ENCODE measurements around the gene ZFP69B.

DNA sequence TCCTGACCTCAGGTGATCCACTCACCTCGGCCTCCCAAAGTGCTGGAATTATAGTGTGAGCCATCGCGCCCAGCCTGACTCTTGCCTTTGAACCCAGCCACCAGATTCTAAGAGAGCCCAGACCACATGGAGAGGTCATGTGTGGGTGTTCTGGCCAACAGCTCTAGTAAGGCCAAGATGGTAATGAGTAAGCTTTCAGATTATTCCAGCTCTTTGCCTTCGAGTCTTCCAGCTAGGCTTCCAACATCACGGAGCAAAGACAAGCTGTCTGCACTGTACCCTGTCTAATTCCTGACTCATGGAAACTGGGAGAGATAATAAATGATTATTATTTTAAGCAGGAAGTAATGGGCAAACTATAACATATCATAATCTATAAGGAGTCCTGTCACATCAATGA is 14.8 kb upstream of the ZFP69B start:
- TF ChIP-seq POLR2A (IDR thresholded peaks at IDR 0.05): no peak
- TF ChIP-seq, protein P1, sequence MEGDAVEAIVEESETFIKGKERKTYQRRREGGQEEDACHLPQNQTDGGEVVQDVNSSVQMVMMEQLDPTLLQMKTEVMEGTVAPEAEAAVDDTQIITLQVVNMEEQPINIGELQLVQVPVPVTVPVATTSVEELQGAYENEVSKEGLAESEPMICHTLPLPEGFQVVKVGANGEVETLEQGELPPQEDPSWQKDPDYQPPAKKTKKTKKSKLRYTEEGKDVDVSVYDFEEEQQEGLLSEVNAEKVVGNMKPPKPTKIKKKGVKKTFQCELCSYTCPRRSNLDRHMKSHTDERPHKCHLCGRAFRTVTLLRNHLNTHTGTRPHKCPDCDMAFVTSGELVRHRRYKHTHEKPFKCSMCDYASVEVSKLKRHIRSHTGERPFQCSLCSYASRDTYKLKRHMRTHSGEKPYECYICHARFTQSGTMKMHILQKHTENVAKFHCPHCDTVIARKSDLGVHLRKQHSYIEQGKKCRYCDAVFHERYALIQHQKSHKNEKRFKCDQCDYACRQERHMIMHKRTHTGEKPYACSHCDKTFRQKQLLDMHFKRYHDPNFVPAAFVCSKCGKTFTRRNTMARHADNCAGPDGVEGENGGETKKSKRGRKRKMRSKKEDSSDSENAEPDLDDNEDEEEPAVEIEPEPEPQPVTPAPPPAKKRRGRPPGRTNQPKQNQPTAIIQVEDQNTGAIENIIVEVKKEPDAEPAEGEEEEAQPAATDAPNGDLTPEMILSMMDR (IDR thresholded peaks at IDR 0.05): no peak

Data from right lobe of liver (tissue), 4 donors.